HEK293 (cell line): ENCODE results near the gene DCUN1D5.
A peak's percentile ranks its signal among the peaks of the same experiment; 100 is the strongest.
"Not testable (repeated sequence)": the region's sequence is repeated elsewhere in the genome, so short reads cannot be mapped to it uniquely, and the experiment has no call there.

ENCODE experiments used
- CTCF ChIA-PET: fragments of 350-600 bp; formaldehyde crosslinking; extraction: SDS; loops from one replicate; lab custom pipeline; 2021; ENCODE audit warnings: antibody characterized with exemption; lab: Yijun Ruan, JAX
- POLR2A ChIA-PET: fragments of 300-600 bp; formaldehyde crosslinking; extraction: SDS; loops from one replicate; lab custom pipeline; 2020; ENCODE audit warnings: antibody characterized with exemption, inconsistent platforms; lab: Yijun Ruan, JAX
- H3K27ac ChIP-seq: fragments of 200-500 bp; sonication (Bioruptor generic); 2 replicates; pipeline ENCODE4 v1.5.1; 2014; ENCODE audit warnings: low read depth, low read length, control low read depth, inconsistent platforms; ENCODE audit errors: extremely low read depth
- H3K36me3 ChIP-seq, 2 experiments: fragments of 200-500 bp in 1 of 2; sonication (Bioruptor generic) in 1 of 2; 1 replicate in 1 of 2; 2 replicates in 1 of 2; pipeline ENCODE4 v1.5.1; 2014 to 2017; ENCODE audit warnings: inconsistent platforms in 2 of 2, low read length in 2 of 2; ENCODE audit not compliant: control insufficient read depth in 2 of 2, insufficient read depth in 1 of 2
- H3K4me1 ChIP-seq: fragments of 200-500 bp; sonication (Bioruptor generic); 2 replicates; pipeline ENCODE4 v1.5.1; 2014; ENCODE audit warnings: mild to moderate bottlenecking, low read length, inconsistent platforms; ENCODE audit not compliant: control insufficient read depth, insufficient read depth
- H3K4me3 ChIP-seq: 2 replicates; pipeline ENCODE4 v1.5.1; 2011; ENCODE audit warnings: low read depth, mild to moderate bottlenecking, control low read depth, low read length, moderate library complexity
- H3K9me3 ChIP-seq: fragments of 200-500 bp; sonication (Bioruptor generic); 2 replicates; pipeline ENCODE4 v1.5.1; 2014; ENCODE audit warnings: low read depth, low read length, inconsistent platforms; ENCODE audit not compliant: control insufficient read depth, insufficient read depth
- GLI2 ChIP-seq: fragments of 450-650 bp; formaldehyde crosslinking; IDR thresholded peaks from 2 replicates; pipeline ENCODE4; 2017; ENCODE audit warnings: missing biosample characterization, missing genetic modification characterization, low read depth, borderline replicate concordance
- HOXC10 ChIP-seq: sonication (generic); formaldehyde crosslinking; IDR thresholded peaks from 2 replicates; pipeline ENCODE4 v1.8.1; 2023; ENCODE audit warnings: mild to moderate bottlenecking, missing genetic modification reagents
- MZF1 ChIP-seq: fragments of 450-650 bp; formaldehyde crosslinking; IDR thresholded peaks from 2 replicates; pipeline ENCODE4 v1.5.1; 2017; ENCODE audit warnings: missing biosample characterization, missing genetic modification characterization, borderline replicate concordance
- SP2 ChIP-seq: fragments of 450-650 bp; formaldehyde crosslinking; IDR thresholded peaks from 2 replicates; pipeline ENCODE4 v1.5.1; 2016; ENCODE audit warnings: missing biosample characterization, missing genetic modification characterization
- YY2 ChIP-seq: fragments of 450-650 bp; formaldehyde crosslinking; IDR thresholded peaks from 2 replicates; pipeline ENCODE4 v1.5.1; 2016; ENCODE audit warnings: missing biosample characterization, missing genetic modification characterization
- ZBTB1 ChIP-seq: fragments of 450-650 bp; formaldehyde crosslinking; IDR thresholded peaks from 2 replicates; pipeline ENCODE4 v1.5.1; 2016; ENCODE audit warnings: missing biosample characterization, missing genetic modification characterization
- ZBTB17 ChIP-seq: fragments of 450-650 bp; formaldehyde crosslinking; IDR thresholded peaks from 2 replicates; pipeline ENCODE4 v1.5.1; 2016; ENCODE audit warnings: missing biosample characterization, missing genetic modification characterization
- ZNF10 ChIP-seq: fragments of 450-650 bp; formaldehyde crosslinking; IDR thresholded peaks from 2 replicates; pipeline ENCODE4 v1.5.1; 2017; ENCODE audit warnings: missing biosample characterization, missing genetic modification characterization
- ZNF132 ChIP-seq: fragments of 450-650 bp; formaldehyde crosslinking; IDR thresholded peaks from 2 replicates; pipeline ENCODE4 v1.5.1; 2017; ENCODE audit warnings: missing biosample characterization, missing genetic modification characterization, borderline replicate concordance
- ZNF140 ChIP-seq: fragments of 450-650 bp; formaldehyde crosslinking; IDR thresholded peaks from 2 replicates; pipeline ENCODE4 v1.5.1; 2016; ENCODE audit warnings: missing biosample characterization, missing genetic modification characterization
- ZNF146 ChIP-seq: fragments of 450-650 bp; formaldehyde crosslinking; IDR thresholded peaks from 2 replicates; pipeline ENCODE4 v1.5.1; 2016; ENCODE audit warnings: missing biosample characterization, missing genetic modification characterization
- ZNF214 ChIP-seq: fragments of 450-650 bp; formaldehyde crosslinking; IDR thresholded peaks from 2 replicates; pipeline ENCODE4 v1.5.1; 2017; ENCODE audit warnings: missing biosample characterization, mild to moderate bottlenecking, missing genetic modification characterization, borderline replicate concordance
- ZNF354C ChIP-seq: fragments of 450-650 bp; formaldehyde crosslinking; IDR thresholded peaks from 2 replicates; pipeline ENCODE4 v1.5.1; 2016; ENCODE audit warnings: missing biosample characterization, missing genetic modification characterization, low read depth, borderline replicate concordance
- ZNF404 ChIP-seq: fragments of 450-650 bp; formaldehyde crosslinking; IDR thresholded peaks from 2 replicates; pipeline ENCODE4 v1.5.1; 2017; ENCODE audit warnings: missing biosample characterization, missing genetic modification characterization
- ZNF433 ChIP-seq: fragments of 450-650 bp; formaldehyde crosslinking; IDR thresholded peaks from 2 replicates; pipeline ENCODE4 v1.5.1; 2016; ENCODE audit warnings: missing biosample characterization, missing genetic modification characterization, low read depth
- ZNF530 ChIP-seq: fragments of 450-650 bp; formaldehyde crosslinking; IDR thresholded peaks from 2 replicates; pipeline ENCODE4 v1.5.1; 2016; ENCODE audit warnings: low read depth, missing biosample characterization, missing genetic modification characterization
- ZNF670 ChIP-seq: fragments of 450-650 bp; formaldehyde crosslinking; IDR thresholded peaks from 2 replicates; pipeline ENCODE4 v1.5.1; 2016; ENCODE audit warnings: missing biosample characterization, missing genetic modification characterization, low read depth
- ZNF701 ChIP-seq: fragments of 450-650 bp; formaldehyde crosslinking; IDR thresholded peaks from 2 replicates; pipeline ENCODE4 v1.5.1; 2016; ENCODE audit warnings: missing biosample characterization, missing genetic modification characterization
- TF ChIP-seq, protein P1 (sequence below): fragments of 450-650 bp; formaldehyde crosslinking; IDR thresholded peaks from 2 replicates; pipeline ENCODE4 v1.5.1; 2017; ENCODE audit warnings: missing biosample characterization, missing genetic modification characterization
- TF ChIP-seq, protein P2 (sequence below): fragments of 450-650 bp; formaldehyde crosslinking; IDR thresholded peaks from 2 replicates; pipeline ENCODE4 v1.5.1; 2017; ENCODE audit warnings: missing biosample characterization, missing genetic modification characterization

Gene DCUN1D5

DNA sequence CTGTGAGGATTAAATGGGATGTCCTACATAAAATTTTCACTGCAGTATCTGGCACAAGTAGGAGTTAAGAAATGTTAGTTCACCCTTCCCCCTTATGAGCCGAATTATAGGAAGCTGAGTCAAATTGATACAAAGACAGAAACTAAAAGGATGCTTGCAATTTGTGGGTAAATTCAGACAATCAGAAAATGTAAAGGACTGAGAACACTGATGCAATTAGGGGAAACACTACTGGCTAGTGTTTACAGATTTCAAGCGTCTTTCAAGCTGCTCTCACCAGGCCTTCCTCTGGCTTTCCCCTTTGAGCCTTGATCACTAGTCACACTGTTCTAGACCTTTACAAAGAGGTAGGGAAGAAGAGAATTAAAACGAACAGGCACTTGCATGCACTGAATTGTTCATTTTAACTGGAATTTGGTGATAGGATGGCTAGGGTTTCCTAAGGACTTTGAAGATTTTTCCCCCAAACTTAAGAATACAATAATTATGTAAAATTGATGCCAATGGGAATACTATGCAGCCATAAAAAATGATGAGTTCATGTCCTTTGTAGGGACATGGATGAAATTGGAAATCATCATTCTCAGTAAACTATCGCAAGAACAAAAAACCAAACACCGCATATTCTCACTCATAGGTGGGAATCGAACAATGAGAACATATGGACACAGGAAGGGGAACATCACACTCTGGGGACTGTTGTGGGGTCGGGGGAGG lies 63.5 kb downstream of the DCUN1D5 start:
- H3K9me3 ChIP-seq, POLR2A ChIA-PET, H3K4me3 ChIP-seq, H3K4me1 ChIP-seq, H3K27ac ChIP-seq, H3K36me3 ChIP-seq: not testable (repeated sequence)
- peak; percentile 64 for TF ChIP-seq ZNF146
- CTCF ChIA-PET, result interaction anchor here (0.8 to 1.3 kb wide), 3 partner anchors 8 to 21 kb away, joined by 3 read pairs; no protein-coding TSS in a partner anchor

DNA sequence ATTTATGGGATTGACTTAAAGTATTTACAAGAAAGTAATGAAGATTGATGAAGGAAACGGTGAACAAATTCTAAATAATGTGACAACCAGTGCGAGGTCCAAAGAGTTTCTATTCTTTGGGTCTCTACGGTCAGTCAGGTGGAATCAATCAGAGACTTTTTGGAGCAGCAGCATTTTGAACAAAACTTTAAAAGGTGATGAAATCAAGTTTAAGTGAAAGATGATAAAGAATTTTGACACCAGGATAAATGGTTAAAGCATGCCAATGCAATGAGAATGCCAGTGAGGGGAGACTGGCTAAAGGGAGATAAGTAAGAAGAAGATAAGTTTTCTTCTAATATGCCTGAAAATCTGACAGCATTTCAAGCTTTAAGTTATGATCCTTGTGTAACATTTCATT lies 67.9 kb downstream of the DCUN1D5 start:
- Histone ChIP-seq H3K27ac (no peak overlapping the region), H3K9me3 (no peaks in the 10 kb centered on the region), H3K36me3 (no peaks in the 10 kb centered on the region), H3K4me3 (no peak overlapping the region), H3K4me1 (no peaks in the 10 kb centered on the region)
- CTCF ChIA-PET, result no interaction called here
- no peak for TF ChIP-seq SP2 (tag by site-specific recombination)
- TF ChIP-seq ZNF404 (tag by site-specific recombination), result no peak
- no peak for TF ChIP-seq ZNF10 (tag by site-specific recombination)
- no peak for TF ChIP-seq ZNF670 (tag by site-specific recombination)
- no peak for TF ChIP-seq ZBTB17 (tag by site-specific recombination)
- no peak for TF ChIP-seq ZNF140 (tag by site-specific recombination)
- no peak for TF ChIP-seq GLI2 (tag by site-specific recombination)
- TF ChIP-seq ZNF354C (tag by site-specific recombination), result no peak
- POLR2A ChIA-PET, result no interaction called here

DNA sequence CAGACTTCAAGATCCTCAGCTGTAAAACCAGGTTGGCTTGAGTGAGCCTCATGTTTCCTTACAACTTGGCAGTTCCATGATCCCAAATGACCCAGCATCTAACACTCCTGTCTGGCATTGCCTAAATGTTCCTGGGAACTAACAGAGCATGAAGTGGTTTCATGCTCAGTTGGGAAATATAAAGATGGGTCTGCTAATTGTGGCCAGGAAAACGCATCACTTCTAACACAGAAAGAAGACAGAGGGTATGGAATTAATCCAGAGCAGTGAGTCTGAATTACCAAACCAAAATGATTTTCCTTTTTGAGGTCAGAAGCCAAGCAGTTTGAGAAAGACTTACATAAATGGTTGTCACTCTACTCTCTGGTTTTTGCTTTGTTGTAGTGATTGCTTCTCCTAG lies 75.9 kb downstream of the DCUN1D5 start:
- TF ChIP-seq MZF1 (no peak), ZNF132 (tag by site-specific recombination) (no peak), ZNF433 (no peak)
- TF ChIP-seq, protein P1, sequence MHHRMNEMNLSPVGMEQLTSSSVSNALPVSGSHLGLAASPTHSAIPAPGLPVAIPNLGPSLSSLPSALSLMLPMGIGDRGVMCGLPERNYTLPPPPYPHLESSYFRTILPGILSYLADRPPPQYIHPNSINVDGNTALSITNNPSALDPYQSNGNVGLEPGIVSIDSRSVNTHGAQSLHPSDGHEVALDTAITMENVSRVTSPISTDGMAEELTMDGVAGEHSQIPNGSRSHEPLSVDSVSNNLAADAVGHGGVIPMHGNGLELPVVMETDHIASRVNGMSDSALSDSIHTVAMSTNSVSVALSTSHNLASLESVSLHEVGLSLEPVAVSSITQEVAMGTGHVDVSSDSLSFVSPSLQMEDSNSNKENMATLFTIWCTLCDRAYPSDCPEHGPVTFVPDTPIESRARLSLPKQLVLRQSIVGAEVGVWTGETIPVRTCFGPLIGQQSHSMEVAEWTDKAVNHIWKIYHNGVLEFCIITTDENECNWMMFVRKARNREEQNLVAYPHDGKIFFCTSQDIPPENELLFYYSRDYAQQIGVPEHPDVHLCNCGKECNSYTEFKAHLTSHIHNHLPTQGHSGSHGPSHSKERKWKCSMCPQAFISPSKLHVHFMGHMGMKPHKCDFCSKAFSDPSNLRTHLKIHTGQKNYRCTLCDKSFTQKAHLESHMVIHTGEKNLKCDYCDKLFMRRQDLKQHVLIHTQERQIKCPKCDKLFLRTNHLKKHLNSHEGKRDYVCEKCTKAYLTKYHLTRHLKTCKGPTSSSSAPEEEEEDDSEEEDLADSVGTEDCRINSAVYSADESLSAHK (tag by site-specific recombination), result no peak
- TF ChIP-seq, protein P2, sequence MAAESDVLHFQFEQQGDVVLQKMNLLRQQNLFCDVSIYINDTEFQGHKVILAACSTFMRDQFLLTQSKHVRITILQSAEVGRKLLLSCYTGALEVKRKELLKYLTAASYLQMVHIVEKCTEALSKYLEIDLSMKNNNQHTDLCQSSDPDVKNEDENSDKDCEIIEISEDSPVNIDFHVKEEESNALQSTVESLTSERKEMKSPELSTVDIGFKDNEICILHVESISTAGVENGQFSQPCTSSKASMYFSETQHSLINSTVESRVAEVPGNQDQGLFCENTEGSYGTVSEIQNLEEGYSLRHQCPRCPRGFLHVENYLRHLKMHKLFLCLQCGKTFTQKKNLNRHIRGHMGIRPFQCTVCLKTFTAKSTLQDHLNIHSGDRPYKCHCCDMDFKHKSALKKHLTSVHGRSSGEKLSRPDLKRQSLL (tag by site-specific recombination), result no peak
- no peaks in the 10 kb centered on the region for H3K36me3 ChIP-seq
- ChIA-PET CTCF (interaction anchor here (1.0 kb wide), 1 partner anchor 12 kb away, joined by 3 read pairs; no protein-coding TSS in a partner anchor), POLR2A (no interaction called here)
- no peaks in the 10 kb centered on the region for H3K9me3 ChIP-seq
- no peaks in the 10 kb centered on the region for H3K4me1 ChIP-seq
- no peak overlapping the region for H3K27ac ChIP-seq
- H3K4me3 ChIP-seq, result no peak overlapping the region

DNA sequence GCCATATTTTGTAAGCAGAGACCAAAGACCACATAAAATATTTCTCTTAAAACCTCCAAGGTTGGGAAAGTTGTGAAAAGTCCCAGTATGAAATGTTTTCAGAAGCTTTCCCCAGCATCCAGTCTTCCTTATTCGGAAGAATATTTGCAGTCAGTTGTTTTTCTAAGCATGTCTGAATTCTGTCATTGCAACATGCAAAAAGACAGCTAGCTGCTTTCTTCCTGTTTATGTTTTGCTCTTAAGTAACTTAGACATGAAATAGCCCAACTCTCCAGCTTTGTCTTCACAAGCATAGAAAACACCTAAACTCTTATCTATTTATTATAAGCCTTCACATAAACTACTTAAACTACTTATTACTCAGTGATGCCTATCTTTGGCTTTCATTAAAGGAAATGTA lies 78.5 kb downstream of the DCUN1D5 start:
- no peak overlapping the region for H3K4me3 ChIP-seq
- H3K9me3 ChIP-seq, result no peaks in the 10 kb centered on the region
- CTCF ChIA-PET, result no interaction called here
- POLR2A ChIA-PET, result no interaction called here
- H3K27ac ChIP-seq, result no peak overlapping the region
- H3K4me1 ChIP-seq, result no peaks in the 10 kb centered on the region
- H3K36me3 ChIP-seq, result no peaks in the 10 kb centered on the region
- no peak for TF ChIP-seq ZNF10 (tag by site-specific recombination)
- no peak for TF ChIP-seq ZNF214 (tag by site-specific recombination)
- TF ChIP-seq ZNF701 (tag by site-specific recombination), result no peak
- no peak for TF ChIP-seq HOXC10 (CRISPR knock-in tag)
- no peak for TF ChIP-seq ZBTB1 (tag by site-specific recombination)
- TF ChIP-seq YY2 (tag by site-specific recombination), result no peak
- TF ChIP-seq ZNF404 (tag by site-specific recombination), result no peak
- no peak for TF ChIP-seq ZNF530 (tag by site-specific recombination)
